Measurements from ENCODE around the gene SDCCAG8. TPM values are rescaled to one million over a fixed set of nuclear protein-coding genes. Genes with fewer than 3 reads are reported as not detected.

Gene SDCCAG8
- total RNA-seq, 1 donor from 2014 or later: 31.6 TPM

- DNase-seq (ENCODE audit: low spot score, unreplicated experiment): no peak
- H3K4me3 Mint-ChIP-seq (ENCODE audit: low read depth): no peak overlapping the region
- H3K36me3 Mint-ChIP-seq (ENCODE audit: insufficient read depth): peaks cover 19% of the 10 kb centered on the region
- TF ChIP-seq, protein P1, sequence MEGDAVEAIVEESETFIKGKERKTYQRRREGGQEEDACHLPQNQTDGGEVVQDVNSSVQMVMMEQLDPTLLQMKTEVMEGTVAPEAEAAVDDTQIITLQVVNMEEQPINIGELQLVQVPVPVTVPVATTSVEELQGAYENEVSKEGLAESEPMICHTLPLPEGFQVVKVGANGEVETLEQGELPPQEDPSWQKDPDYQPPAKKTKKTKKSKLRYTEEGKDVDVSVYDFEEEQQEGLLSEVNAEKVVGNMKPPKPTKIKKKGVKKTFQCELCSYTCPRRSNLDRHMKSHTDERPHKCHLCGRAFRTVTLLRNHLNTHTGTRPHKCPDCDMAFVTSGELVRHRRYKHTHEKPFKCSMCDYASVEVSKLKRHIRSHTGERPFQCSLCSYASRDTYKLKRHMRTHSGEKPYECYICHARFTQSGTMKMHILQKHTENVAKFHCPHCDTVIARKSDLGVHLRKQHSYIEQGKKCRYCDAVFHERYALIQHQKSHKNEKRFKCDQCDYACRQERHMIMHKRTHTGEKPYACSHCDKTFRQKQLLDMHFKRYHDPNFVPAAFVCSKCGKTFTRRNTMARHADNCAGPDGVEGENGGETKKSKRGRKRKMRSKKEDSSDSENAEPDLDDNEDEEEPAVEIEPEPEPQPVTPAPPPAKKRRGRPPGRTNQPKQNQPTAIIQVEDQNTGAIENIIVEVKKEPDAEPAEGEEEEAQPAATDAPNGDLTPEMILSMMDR (IDR thresholded peaks at IDR 0.05; ENCODE audit: unreplicated experiment): no peak
- H3K4me1 Mint-ChIP-seq (ENCODE audit: low read depth): no peaks in the 10 kb centered on the region
- peaks cover 10% of the 10 kb centered on the region for H3K9me3 Mint-ChIP-seq (ENCODE audit: low read depth)
- H3K27ac Mint-ChIP-seq: no peak overlapping the region
- H3K27me3 Mint-ChIP-seq: no peaks in the 10 kb centered on the region
These were observed 122.8 kb downstream of the SDCCAG8 start for GRCh38 chr1:243378669-243379068.

DNA sequence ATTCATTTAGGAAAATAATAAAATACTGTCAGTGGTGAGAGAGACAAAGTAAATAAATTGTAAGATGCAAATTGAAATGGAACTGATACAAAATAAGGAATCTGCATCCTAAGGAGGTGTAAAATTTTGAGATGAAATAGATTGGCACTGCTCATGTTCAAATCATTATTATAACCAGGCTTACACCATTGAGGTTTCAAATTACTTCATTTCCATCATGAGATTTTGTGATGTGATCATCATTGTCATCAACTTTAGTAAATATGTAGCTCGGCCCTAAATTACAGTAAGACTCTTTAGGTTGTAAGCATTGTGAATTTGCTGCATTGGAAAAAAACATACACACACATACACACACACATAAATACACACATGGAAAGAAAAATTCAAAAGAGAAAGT is 123.4 kb downstream of the SDCCAG8 start:
- H3K27ac Mint-ChIP-seq: no peak overlapping the region
- no peaks in the 10 kb centered on the region for H3K27me3 Mint-ChIP-seq
- no peaks in the 10 kb centered on the region for H3K4me1 Mint-ChIP-seq (ENCODE audit: low read depth)
- TF ChIP-seq, protein P1 (IDR thresholded peaks at IDR 0.05; ENCODE audit: unreplicated experiment): no peak
- H3K4me3 Mint-ChIP-seq (ENCODE audit: low read depth): no peak overlapping the region
- peaks cover 18% of the 10 kb centered on the region for H3K36me3 Mint-ChIP-seq (ENCODE audit: insufficient read depth)
- no peak for DNase-seq (ENCODE audit: low spot score, unreplicated experiment)
- H3K9me3 Mint-ChIP-seq (ENCODE audit: low read depth): peaks cover 4% of the 10 kb centered on the region

DNA sequence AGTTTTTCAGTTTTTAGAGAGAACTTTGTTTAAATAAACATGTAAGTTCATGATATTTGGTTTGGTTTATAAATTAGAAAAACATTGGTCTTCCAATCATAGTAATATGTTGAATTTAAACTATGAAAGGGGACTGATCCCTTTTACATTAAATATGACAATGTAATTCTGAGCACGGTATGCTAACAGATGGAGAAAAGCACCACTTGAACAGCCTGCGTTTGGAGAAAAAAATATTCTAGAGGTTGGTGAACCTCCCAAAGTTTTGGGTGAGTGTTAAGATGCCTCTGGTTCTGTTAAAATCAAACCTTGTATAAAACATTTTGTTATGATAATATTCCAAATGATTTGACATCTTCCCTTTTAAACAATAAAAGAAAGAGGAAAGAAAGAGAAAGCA is 123.9 kb downstream of the SDCCAG8 start:
- TF ChIP-seq, protein P1 (IDR thresholded peaks at IDR 0.05; ENCODE audit: unreplicated experiment): no peak
- no peaks in the 10 kb centered on the region for H3K27me3 Mint-ChIP-seq
- peaks cover 14% of the 10 kb centered on the region for H3K36me3 Mint-ChIP-seq (ENCODE audit: insufficient read depth)
- no peak for DNase-seq (ENCODE audit: low spot score, unreplicated experiment)
- H3K4me1 Mint-ChIP-seq (ENCODE audit: low read depth): no peaks in the 10 kb centered on the region
- no peak overlapping the region for H3K4me3 Mint-ChIP-seq (ENCODE audit: low read depth)
- H3K27ac Mint-ChIP-seq: no peak overlapping the region
- peaks cover under 1% of the 10 kb centered on the region for H3K9me3 Mint-ChIP-seq (ENCODE audit: low read depth)

DNA sequence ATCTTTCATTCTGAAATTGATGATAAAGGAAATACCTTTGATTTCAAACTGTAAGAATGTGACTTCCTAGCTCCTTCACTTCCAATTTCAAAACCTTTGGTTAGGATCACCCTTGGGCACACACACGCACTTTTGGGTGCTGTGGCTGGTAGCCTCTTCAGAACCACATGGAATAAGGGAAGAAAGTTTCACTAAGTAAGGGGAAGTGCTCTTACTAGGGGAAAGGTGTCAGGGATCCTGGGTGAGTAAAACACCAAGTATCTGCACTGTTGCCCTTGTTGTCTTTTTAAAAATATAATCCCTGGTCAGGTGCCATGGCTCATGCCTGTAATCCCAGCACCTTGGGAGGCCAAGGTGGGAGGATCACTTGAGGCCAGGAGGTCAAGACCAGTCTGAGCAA is 132.4 kb downstream of the SDCCAG8 start:
- no peak for DNase-seq (ENCODE audit: low spot score, unreplicated experiment)
- peaks cover 8% of the 10 kb centered on the region for H3K36me3 Mint-ChIP-seq (ENCODE audit: insufficient read depth)
- TF ChIP-seq, protein P1 (IDR thresholded peaks at IDR 0.05; ENCODE audit: unreplicated experiment): no peak
- H3K4me1 Mint-ChIP-seq (ENCODE audit: low read depth): peaks cover 20% of the 10 kb centered on the region
- H3K27ac Mint-ChIP-seq: no peak overlapping the region
- H3K4me3 Mint-ChIP-seq (ENCODE audit: low read depth): no peak overlapping the region
- no peaks in the 10 kb centered on the region for H3K27me3 Mint-ChIP-seq
- H3K9me3 Mint-ChIP-seq (ENCODE audit: low read depth): no peaks in the 10 kb centered on the region

GRCh38 chr1:243390162-243390791 is 134.4 kb downstream of the SDCCAG8 start:
- H3K27me3 Mint-ChIP-seq: no peaks in the 10 kb centered on the region
- H3K4me1 Mint-ChIP-seq (ENCODE audit: low read depth): peaks cover 32% of the 10 kb centered on the region
- H3K4me3 Mint-ChIP-seq (ENCODE audit: low read depth): no peak overlapping the region
- H3K36me3 Mint-ChIP-seq (ENCODE audit: insufficient read depth): peaks cover 6% of the 10 kb centered on the region
- H3K27ac Mint-ChIP-seq: peak overlapping the region; percentile 84
- DNase-seq (ENCODE audit: low spot score, unreplicated experiment): no peak
- TF ChIP-seq, protein P1 (IDR thresholded peaks at IDR 0.05; ENCODE audit: unreplicated experiment): no peak
- H3K9me3 Mint-ChIP-seq (ENCODE audit: low read depth): no peaks in the 10 kb centered on the region
